ENCODE measurements around the gene KANSL1. TPM values are rescaled to one million over a fixed set of nuclear protein-coding genes. Genes with fewer than 3 reads are reported as not detected.

The KANSL1 gene
- total RNA-seq, 1 donor from 2014 or later = 154 TPM

DNA sequence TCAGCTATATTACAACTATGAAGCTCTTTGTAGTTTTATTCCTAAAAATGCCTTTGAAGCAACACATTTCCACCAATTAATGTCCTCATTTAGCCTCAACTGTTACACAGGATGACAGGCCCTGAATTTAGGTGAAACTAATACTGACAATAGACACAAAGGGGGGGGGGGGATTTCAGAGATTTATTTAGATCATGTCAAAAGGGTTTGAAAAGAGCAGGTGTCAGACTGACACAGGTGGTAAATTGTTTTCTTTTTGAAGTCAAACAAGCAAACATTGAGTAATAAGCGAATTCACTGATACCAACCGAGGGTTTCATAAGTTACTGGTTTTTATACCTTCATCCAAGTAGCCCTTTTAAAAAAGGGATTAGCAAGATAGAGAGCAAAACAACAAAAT lies 40.8 kb downstream of the KANSL1 start:
- peak overlapping the region; percentile 0 for H3K27ac Mint-ChIP-seq (ENCODE audit: unreplicated experiment)
- TF ChIP-seq, protein P1, sequence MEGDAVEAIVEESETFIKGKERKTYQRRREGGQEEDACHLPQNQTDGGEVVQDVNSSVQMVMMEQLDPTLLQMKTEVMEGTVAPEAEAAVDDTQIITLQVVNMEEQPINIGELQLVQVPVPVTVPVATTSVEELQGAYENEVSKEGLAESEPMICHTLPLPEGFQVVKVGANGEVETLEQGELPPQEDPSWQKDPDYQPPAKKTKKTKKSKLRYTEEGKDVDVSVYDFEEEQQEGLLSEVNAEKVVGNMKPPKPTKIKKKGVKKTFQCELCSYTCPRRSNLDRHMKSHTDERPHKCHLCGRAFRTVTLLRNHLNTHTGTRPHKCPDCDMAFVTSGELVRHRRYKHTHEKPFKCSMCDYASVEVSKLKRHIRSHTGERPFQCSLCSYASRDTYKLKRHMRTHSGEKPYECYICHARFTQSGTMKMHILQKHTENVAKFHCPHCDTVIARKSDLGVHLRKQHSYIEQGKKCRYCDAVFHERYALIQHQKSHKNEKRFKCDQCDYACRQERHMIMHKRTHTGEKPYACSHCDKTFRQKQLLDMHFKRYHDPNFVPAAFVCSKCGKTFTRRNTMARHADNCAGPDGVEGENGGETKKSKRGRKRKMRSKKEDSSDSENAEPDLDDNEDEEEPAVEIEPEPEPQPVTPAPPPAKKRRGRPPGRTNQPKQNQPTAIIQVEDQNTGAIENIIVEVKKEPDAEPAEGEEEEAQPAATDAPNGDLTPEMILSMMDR (IDR thresholded peaks at IDR 0.05; ENCODE audit: unreplicated experiment) = no peak
- DNase-seq (ENCODE audit: low spot score) = no peak

DNA sequence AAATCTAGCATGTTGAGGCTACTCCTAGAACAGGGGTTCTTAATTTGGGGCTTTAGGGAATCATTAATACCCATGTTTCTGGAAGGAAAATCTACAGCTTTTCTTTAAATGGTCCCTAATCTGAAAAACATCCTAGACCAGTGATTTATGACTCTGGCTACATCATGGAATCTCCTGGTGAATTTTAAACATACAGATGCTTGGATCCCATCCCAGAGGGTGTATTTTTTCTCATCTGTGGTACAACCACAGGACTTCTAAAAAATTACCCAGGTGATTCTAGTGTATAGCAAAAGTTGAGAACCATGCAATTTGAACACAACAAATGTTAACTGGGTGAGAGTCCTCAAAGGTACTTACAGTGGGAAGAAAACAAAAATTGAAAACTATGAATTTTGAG lies 41.5 kb downstream of the KANSL1 start:
- Mint-ChIP-seq H3K4me3 (ENCODE audit: unreplicated experiment) (no peak overlapping the region), H3K27me3 (ENCODE audit: unreplicated experiment) (peaks cover 4% of the 10 kb centered on the region), H3K27ac (ENCODE audit: unreplicated experiment) (no peak overlapping the region), H3K36me3 (ENCODE audit: low read depth, unreplicated experiment) (peaks cover 14% of the 10 kb centered on the region), H3K4me1 (ENCODE audit: unreplicated experiment) (peaks cover 67% of the 10 kb centered on the region), H3K9me3 (ENCODE audit: unreplicated experiment) (no peaks in the 10 kb centered on the region)
- TF ChIP-seq, protein P1 (IDR thresholded peaks at IDR 0.05; ENCODE audit: unreplicated experiment) = no peak
- no peak for DNase-seq (ENCODE audit: low spot score)

More for the DNA sequence above, 40.8 kb downstream of the KANSL1 start:
- Mint-ChIP-seq H3K9me3 (ENCODE audit: unreplicated experiment) (no peaks in the 10 kb centered on the region), H3K27me3 (ENCODE audit: unreplicated experiment) (peaks cover 4% of the 10 kb centered on the region), H3K4me1 (ENCODE audit: unreplicated experiment) (peaks cover 68% of the 10 kb centered on the region), H3K36me3 (ENCODE audit: low read depth, unreplicated experiment) (peaks cover 14% of the 10 kb centered on the region), H3K4me3 (ENCODE audit: unreplicated experiment) (no peak overlapping the region)

DNA sequence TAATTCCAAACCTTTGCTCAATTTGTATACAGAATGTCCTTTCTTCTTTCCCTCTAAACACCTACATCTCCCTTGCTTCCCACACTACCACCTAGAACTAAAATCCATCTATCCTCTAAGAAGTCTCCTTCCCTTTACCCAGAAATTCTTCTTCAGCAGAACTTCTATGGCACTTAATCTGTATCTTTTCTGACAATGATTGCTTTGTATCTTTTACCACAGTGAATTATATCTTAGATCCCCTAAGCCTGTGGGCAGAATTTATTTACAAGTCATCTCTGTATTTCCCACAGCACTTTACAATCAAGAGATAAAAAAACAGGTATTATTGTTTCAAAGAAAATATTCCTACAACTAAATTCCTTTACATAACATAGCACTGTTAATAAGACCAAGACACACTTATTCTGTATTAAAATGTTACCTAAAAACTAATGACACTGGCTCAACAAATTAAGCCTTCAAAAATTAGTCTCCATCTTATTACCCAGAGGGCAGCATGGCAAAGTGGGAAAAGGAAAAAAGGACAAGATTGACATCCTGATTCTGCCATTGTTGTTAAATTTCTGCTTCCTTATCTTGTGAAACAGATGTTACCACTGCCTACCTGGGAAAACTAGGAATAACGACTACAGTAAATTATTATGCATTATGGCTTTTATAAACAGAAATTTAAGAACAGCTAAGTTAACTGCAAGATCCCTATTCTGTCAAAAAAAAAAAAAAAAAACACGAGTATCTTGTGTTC lies 42.8 kb downstream of the KANSL1 start:
- Mint-ChIP-seq H3K27ac (ENCODE audit: unreplicated experiment) (peak overlapping the region; percentile 84), H3K36me3 (ENCODE audit: low read depth, unreplicated experiment) (peaks cover 14% of the 10 kb centered on the region), H3K9me3 (ENCODE audit: unreplicated experiment) (no peaks in the 10 kb centered on the region), H3K4me3 (ENCODE audit: unreplicated experiment) (peak overlapping the region; percentile 3), H3K27me3 (ENCODE audit: unreplicated experiment) (peaks cover 4% of the 10 kb centered on the region), H3K4me1 (ENCODE audit: unreplicated experiment) (peaks cover 70% of the 10 kb centered on the region)
- TF ChIP-seq, protein P1 (IDR thresholded peaks at IDR 0.05; ENCODE audit: unreplicated experiment) = no peak
- no peak for DNase-seq (ENCODE audit: low spot score)

DNA sequence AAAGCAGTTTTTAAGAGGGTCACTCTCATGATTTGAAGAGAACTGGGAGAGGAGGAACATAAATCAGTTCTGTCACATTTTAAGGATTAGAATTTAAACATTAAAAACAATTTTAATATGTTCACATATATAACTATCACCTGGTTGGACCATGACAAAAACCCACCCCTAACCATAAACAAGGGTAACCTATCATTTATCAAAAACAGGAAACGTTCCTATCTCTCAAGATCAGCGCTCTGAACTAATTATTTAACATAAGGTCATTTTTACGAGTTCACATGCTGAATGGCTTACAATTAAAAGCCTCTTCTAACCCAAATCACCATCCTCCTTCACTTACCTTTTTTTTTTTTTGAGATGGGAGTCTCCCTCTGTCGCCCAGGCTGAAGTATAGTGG lies 45.0 kb downstream of the KANSL1 start:
- TF ChIP-seq, protein P1 (IDR thresholded peaks at IDR 0.05; ENCODE audit: unreplicated experiment) = no peak
- Mint-ChIP-seq H3K27ac (ENCODE audit: unreplicated experiment) (no peak overlapping the region), H3K4me1 (ENCODE audit: unreplicated experiment) (peaks cover 60% of the 10 kb centered on the region), H3K9me3 (ENCODE audit: unreplicated experiment) (no peaks in the 10 kb centered on the region), H3K4me3 (ENCODE audit: unreplicated experiment) (no peak overlapping the region), H3K27me3 (ENCODE audit: unreplicated experiment) (peaks cover 4% of the 10 kb centered on the region), H3K36me3 (ENCODE audit: low read depth, unreplicated experiment) (peaks cover 9% of the 10 kb centered on the region)
- no peak for DNase-seq (ENCODE audit: low spot score)

DNA sequence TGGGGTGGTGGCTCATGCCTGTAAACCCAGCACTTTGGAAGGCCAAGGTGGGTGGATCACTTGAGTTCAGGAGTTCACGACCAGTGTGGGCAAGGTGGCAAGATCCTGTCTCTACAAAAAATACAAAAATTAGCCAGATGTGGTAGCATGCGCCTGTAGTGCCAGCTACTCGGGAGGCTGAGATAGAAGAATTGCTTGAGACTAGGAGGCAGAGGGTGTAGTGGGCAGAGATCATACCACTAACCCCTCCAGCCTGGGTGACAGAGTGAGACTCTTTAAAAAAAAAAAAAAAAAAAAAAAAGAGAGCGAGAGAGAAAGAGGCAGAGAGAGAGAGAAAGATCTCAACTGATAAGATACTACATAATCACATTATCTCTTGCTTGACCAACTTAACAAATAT lies 45.9 kb downstream of the KANSL1 start:
- Mint-ChIP-seq H3K27me3 (ENCODE audit: unreplicated experiment) (peaks cover 4% of the 10 kb centered on the region), H3K27ac (ENCODE audit: unreplicated experiment) (peak overlapping the region; percentile 19), H3K4me1 (ENCODE audit: unreplicated experiment) (peaks cover 52% of the 10 kb centered on the region), H3K4me3 (ENCODE audit: unreplicated experiment) (no peak overlapping the region), H3K36me3 (ENCODE audit: low read depth, unreplicated experiment) (peaks cover 9% of the 10 kb centered on the region), H3K9me3 (ENCODE audit: unreplicated experiment) (no peaks in the 10 kb centered on the region)
- TF ChIP-seq, protein P1 (IDR thresholded peaks at IDR 0.05; ENCODE audit: unreplicated experiment) = no peak
- no peak for DNase-seq (ENCODE audit: low spot score)

Measured in endothelial cell (in vitro differentiated cells).